GM20000 (cell line): ENCODE data around the gene NDUFS6.

ENCODE experiments used
- DNase-seq: peaks from one replicate; pipeline ENCODE4 v3.0.0; 2012; ENCODE audit warnings: low spot score
- TF ChIP-seq, protein P1 (sequence below): IDR thresholded peaks from 2 replicates; pipeline ENCODE4 v1.5.1; 2012; ENCODE audit warnings: mild to moderate bottlenecking, control low read depth; ENCODE audit errors: extremely low read depth, missing control alignments

The NDUFS6 gene

GRCh38 chr5:1789834-1790471 is 11.3 kb upstream of the NDUFS6 start:
- DNase-seq = no peak
- TF ChIP-seq, protein P1, sequence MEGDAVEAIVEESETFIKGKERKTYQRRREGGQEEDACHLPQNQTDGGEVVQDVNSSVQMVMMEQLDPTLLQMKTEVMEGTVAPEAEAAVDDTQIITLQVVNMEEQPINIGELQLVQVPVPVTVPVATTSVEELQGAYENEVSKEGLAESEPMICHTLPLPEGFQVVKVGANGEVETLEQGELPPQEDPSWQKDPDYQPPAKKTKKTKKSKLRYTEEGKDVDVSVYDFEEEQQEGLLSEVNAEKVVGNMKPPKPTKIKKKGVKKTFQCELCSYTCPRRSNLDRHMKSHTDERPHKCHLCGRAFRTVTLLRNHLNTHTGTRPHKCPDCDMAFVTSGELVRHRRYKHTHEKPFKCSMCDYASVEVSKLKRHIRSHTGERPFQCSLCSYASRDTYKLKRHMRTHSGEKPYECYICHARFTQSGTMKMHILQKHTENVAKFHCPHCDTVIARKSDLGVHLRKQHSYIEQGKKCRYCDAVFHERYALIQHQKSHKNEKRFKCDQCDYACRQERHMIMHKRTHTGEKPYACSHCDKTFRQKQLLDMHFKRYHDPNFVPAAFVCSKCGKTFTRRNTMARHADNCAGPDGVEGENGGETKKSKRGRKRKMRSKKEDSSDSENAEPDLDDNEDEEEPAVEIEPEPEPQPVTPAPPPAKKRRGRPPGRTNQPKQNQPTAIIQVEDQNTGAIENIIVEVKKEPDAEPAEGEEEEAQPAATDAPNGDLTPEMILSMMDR = no peak

DNA sequence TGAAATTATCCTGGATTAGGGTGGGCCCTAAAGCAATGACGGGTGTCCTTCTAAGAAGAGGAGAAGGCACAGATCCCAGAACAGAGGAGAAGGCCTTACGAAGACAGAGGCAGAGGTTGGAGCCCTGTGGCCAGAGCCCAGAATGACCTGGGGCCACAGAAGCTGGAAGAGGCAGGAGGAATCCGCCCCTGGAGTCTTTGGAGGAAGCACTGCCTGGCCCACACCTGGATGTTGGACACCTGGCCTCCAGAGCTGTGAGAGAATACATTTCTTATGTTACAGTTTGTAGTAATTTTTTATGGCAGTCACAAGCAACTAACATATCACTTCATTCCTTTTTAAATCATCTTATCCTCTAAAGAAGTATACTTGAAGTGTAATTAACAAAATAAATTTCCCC is 10.0 kb upstream of the NDUFS6 start:
- TF ChIP-seq, protein P1 = no peak
- DNase-seq = no peak

- TF ChIP-seq, protein P1 = no peak
- peak; percentile 87 for DNase-seq
Measured at GRCh38 chr5:1792842-1793266, 8.4 kb upstream of the NDUFS6 start.

- TF ChIP-seq, protein P1 = no peak
- DNase-seq = no peak
Measured at GRCh38 chr5:1793301-1793740, 7.9 kb upstream of the NDUFS6 start.

DNA sequence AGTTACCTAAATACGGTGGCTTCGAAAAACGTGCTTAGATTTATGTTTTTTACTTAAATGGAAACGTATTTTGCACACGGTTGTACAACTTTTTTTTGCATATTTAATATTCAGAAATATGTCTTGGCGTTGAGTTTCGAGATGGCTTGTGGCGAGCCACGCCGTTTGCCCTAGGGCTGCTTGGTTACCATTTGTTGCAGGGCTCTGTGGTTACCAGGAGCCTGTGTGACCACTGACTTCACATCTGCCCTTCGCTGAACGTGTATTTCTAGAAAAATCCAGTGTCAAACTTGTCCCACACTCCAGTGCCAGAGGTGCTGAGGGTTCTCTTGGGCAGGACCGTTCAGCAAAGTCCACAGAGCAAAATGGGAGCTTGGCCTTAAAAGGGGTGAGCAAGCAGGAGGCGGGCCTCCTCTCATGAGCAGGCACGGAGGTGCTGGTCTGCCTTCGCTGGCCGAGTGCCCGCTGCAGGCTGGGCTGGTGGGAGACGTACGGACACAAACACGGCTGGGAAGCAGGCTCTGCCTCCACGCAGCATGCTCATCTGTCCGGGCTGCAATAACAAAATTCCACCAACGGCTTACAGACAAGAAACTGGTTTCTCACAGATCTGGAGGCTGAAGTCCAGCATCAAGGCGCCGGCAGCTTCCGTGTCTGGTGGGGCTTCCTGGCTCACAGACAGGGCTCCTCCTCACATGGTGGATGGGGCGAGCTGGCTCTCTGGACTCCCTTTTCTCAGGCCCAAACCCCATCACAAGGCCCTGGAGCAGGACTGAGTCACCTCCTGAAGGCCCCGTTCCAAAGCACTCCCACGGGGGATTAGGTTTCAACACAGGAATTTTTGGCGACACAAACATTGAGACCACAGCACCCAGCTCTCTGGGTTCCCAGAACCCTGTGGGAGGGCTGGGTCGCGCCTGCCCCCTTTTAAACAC is 7.0 kb upstream of the NDUFS6 start:
- DNase-seq = no peak
- TF ChIP-seq, protein P1 = no peak

DNA sequence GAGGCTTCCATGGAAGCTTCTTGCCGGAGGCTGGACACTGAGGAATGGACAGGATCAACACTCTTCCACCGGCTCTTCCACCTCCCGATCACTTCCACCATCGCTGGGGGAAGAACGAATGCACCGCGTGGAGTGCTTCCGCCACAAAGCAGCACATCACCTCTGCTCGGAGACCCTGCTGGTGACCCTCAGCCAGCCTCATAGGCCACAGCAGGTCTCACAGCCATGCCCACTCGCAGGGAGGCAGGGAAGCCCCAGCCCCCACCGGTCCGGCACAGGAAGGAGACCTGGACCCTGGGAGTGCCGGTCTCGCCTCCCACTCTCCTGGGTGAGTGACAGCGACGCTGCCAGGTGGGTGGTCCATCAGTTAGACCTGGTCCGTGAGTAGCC is 6.3 kb upstream of the NDUFS6 start:
- DNase-seq = no peak
- TF ChIP-seq, protein P1 = no peak

DNA sequence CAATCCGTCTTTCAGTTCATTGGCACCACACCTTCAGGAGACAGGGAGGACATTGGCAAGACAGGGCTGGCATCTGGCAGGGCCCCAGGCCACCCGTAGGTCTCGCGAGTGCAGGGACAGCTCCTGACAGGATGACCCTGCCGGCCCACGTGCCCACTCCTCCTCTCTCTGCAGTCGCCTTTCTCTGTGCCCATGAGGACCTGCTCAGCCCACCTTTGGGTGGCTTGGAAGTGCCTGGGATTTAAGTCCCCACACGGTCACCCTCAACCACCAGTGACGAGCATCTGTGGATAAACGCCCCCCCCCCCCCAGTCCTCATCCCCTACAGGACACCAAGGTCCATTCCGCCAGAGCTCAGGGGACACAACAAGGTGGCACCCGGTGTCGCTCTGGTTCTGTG is 5.7 kb upstream of the NDUFS6 start:
- DNase-seq = no peak
- TF ChIP-seq, protein P1 = no peak
